DOHH2 (cell line): ENCODE measurements around the gene PPRC1.

ENCODE experiments used
- H3F3A ChIP-seq: fragments of 200-600 bp; sonication (generic), shearing (Covaris generic); 2 replicates; pipeline ENCODE4 v1.6.0; 2016; ENCODE audit warnings: antibody characterized with exemption, mild to moderate bottlenecking; ENCODE audit not compliant: control insufficient read depth, insufficient read depth
- H3K27ac ChIP-seq: fragments of 200-600 bp; sonication (generic); 2 replicates; pipeline ENCODE4 v1.5.1; 2014; ENCODE audit warnings: low read depth, mild to moderate bottlenecking, low read length, moderate library complexity
- H3K27me3 ChIP-seq: fragments of 200-600 bp; sonication (generic); 2 replicates; pipeline ENCODE4 v1.6.1; 2014; ENCODE audit warnings: mild to moderate bottlenecking, low read length, mixed read lengths; ENCODE audit not compliant: control insufficient read depth
- H3K36me3 ChIP-seq: fragments of 200-600 bp; sonication (generic); 2 replicates; pipeline ENCODE4 v1.6.1; 2014; ENCODE audit warnings: mild to moderate bottlenecking, low read length, moderate library complexity, mixed read lengths; ENCODE audit not compliant: control insufficient read depth
- H3K4me1 ChIP-seq: fragments of 200-600 bp; sonication (generic); 2 replicates; pipeline ENCODE4 v1.6.1; 2014; ENCODE audit warnings: mild to moderate bottlenecking, low read length, mixed read lengths; ENCODE audit not compliant: control insufficient read depth
- H3K4me2 ChIP-seq: fragments of 200-600 bp; sonication (generic); 2 replicates; pipeline ENCODE4 v1.6.0; 2014; ENCODE audit warnings: mild to moderate bottlenecking, low read length, moderate library complexity
- H3K4me3 ChIP-seq: fragments of 200-600 bp; sonication (generic); 2 replicates; pipeline ENCODE4 v1.5.1; 2014; ENCODE audit warnings: mild to moderate bottlenecking, low read length, mixed read lengths
- H3K79me2 ChIP-seq: fragments of 200-600 bp; sonication (generic); 2 replicates; pipeline ENCODE4 v1.6.1; 2014; ENCODE audit warnings: mild to moderate bottlenecking, low read length, mixed read lengths; ENCODE audit not compliant: control insufficient read depth
- H3K9me2 ChIP-seq: fragments of 200-600 bp; sonication (generic); replicated peaks from 2 replicates; pipeline ENCODE4 v1.6.1; 2014; ENCODE audit warnings: mild to moderate bottlenecking, low read length, mixed read lengths; ENCODE audit not compliant: control insufficient read depth
- H3K9me3 ChIP-seq: fragments of 200-600 bp; sonication (generic); 2 replicates; pipeline ENCODE4 v1.6.1; 2014; ENCODE audit warnings: antibody characterized with exemption, low read length, mixed read lengths; ENCODE audit not compliant: control insufficient read depth, insufficient read depth
- H4K20me1 ChIP-seq: fragments of 200-600 bp; sonication (generic); 2 replicates; pipeline ENCODE4 v1.6.0; 2014; ENCODE audit warnings: low read depth, mild to moderate bottlenecking, antibody characterized with exemption, low read length, moderate library complexity; ENCODE audit not compliant: control insufficient read depth, insufficient read depth
- EZH2phosphoT487 ChIP-seq: fragments of 200-600 bp; sonication (generic); IDR thresholded peaks from 2 replicates; pipeline ENCODE4 v1.6.1; 2017; ENCODE audit warnings: borderline replicate concordance, mild to moderate bottlenecking, antibody characterized with exemption, low read length, moderate library complexity, mixed read lengths
- TF ChIP-seq, protein P1 (sequence below): fragments of 200-600 bp; sonication (generic); IDR thresholded peaks from one replicate; pipeline ENCODE4 v1.5.1; 2014; ENCODE audit warnings: antibody characterized with exemption, mild to moderate bottlenecking, low read depth, low read length; ENCODE audit not compliant: poor library complexity, severe bottlenecking

PPRC1 gene

GRCh38 chr10:102132563-102133372 lies at the start of gene PPRC1:
TSS of gene PPRC1 (plus strand) at chr10:102133040. CDS start at chr10:102133069, 29 bp downstream.
- H3K36me3 ChIP-seq, result peaks cover 48% of the 10 kb centered on the region
- H3K4me1 ChIP-seq, result peaks cover 28% of the 10 kb centered on the region
- H3K27ac ChIP-seq, result peak within 1 kb of the TSS; percentile 65
- H3K79me2 ChIP-seq, result peaks cover 57% of the 10 kb centered on the region
- H3K4me3 ChIP-seq, result peak within 1 kb of the TSS; percentile 93
- H3K27me3 ChIP-seq, result no peaks in the 10 kb centered on the region
- H4K20me1 ChIP-seq, result peaks cover 12% of the 10 kb centered on the region; the same call in 1 of the 2 replicates
- no peaks in the 10 kb centered on the region for H3F3A ChIP-seq
- H3K4me2 ChIP-seq, result peak within 1 kb of the TSS; percentile 87
- H3K9me2 ChIP-seq, result no peaks in the 10 kb centered on the region
- no peak for TF ChIP-seq EZH2phosphoT487
- TF ChIP-seq, protein P1, sequence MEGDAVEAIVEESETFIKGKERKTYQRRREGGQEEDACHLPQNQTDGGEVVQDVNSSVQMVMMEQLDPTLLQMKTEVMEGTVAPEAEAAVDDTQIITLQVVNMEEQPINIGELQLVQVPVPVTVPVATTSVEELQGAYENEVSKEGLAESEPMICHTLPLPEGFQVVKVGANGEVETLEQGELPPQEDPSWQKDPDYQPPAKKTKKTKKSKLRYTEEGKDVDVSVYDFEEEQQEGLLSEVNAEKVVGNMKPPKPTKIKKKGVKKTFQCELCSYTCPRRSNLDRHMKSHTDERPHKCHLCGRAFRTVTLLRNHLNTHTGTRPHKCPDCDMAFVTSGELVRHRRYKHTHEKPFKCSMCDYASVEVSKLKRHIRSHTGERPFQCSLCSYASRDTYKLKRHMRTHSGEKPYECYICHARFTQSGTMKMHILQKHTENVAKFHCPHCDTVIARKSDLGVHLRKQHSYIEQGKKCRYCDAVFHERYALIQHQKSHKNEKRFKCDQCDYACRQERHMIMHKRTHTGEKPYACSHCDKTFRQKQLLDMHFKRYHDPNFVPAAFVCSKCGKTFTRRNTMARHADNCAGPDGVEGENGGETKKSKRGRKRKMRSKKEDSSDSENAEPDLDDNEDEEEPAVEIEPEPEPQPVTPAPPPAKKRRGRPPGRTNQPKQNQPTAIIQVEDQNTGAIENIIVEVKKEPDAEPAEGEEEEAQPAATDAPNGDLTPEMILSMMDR, result peak; percentile 96
- no peaks in the 10 kb centered on the region for H3K9me3 ChIP-seq

- Histone ChIP-seq H3K4me2 (no peak overlapping the region), H3K27ac (no peak overlapping the region), H3K4me3 (no peak overlapping the region), H3K79me2 (no peaks in the 10 kb centered on the region), H3K9me3 (no peaks in the 10 kb centered on the region), H3K36me3 (no peaks in the 10 kb centered on the region), H3K4me1 (no peaks in the 10 kb centered on the region), H3K9me2 (no peaks in the 10 kb centered on the region), H4K20me1 (no peaks in the 10 kb centered on the region), H3F3A (no peaks in the 10 kb centered on the region), H3K27me3 (peaks cover 7% of the 10 kb centered on the region)
- TF ChIP-seq EZH2phosphoT487, result no peak
- TF ChIP-seq, protein P1, result no peak
Measured at GRCh38 chr10:102083541-102083940, 49.3 kb upstream of the PPRC1 start.

DNA sequence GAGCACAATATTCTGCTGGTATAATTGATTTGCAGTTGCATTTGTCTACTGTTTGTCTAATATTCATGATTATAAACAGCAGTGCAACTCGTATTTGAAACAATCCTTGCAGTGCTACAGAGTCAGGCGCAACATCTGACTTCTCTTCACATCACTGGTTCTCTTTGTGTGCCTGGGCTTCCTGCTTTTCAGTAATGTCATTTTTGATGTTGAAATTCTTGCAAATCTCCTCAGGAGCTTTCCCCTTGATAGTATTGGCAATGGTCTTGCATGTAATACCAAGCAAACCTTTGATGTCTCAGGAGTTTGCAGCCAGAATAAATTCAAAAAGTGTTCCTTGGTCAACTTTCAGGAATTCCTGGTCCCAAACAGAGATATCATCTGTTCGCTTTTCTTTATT lies 47.5 kb upstream of the PPRC1 start:
- H3K27ac ChIP-seq, result no peak overlapping the region
- H3K9me3 ChIP-seq, result no peaks in the 10 kb centered on the region
- H3K36me3 ChIP-seq, result no peaks in the 10 kb centered on the region
- H3K27me3 ChIP-seq, result peaks cover 7% of the 10 kb centered on the region
- no peak for TF ChIP-seq EZH2phosphoT487
- TF ChIP-seq, protein P1, result no peak
- no peak overlapping the region for H3K4me3 ChIP-seq
- no peaks in the 10 kb centered on the region for H4K20me1 ChIP-seq
- no peak overlapping the region for H3K4me2 ChIP-seq
- no peaks in the 10 kb centered on the region for H3K79me2 ChIP-seq
- no peaks in the 10 kb centered on the region for H3K4me1 ChIP-seq
- H3F3A ChIP-seq, result no peaks in the 10 kb centered on the region
- H3K9me2 ChIP-seq, result no peaks in the 10 kb centered on the region
